OCI-M1 (cell line): ENCODE measurements around the gene IFNL3.
"Not testable (repeated sequence)": the region's sequence is repeated elsewhere in the genome, so short reads cannot be mapped to it uniquely, and the experiment has no call there.

Experiments
- DNase-seq: peaks from one replicate; lab custom pipeline; 2025; lab: John Stamatoyannopoulos, UW

The IFNL3 gene

DNA sequence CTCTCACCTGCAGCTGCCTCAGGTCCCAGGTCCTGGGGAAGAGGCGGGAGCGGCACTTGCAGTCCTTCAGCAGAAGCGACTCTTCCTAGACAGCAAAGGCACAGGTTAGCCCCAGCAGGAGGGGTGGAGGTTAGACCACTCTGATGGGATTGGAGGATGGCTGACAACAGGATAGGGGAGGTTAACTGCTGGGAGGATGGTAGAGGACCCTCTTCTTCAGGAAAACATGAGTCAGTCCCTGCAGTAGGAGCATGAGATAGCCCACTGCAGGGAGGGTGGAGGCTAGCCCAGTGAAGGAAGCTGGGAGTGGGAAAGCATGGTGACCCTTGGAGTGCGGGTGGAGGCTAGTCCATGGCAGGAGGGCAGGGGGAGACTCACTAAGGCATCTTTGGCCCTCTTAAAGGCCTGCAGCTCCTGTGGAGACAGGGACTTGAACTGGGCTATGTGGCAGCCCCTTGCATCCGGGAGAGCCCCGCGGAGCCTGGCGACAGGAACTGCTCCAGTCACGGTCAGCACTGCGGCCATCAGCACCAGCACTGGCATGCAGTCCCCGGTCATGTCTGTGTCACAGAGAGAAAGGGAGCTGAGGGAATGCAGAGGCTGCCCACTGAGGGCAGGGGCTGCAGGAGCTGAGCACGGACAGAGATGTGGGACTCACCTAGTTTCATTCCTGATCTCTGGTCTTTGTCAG, at the start of gene IFNL3:
Gene IFNL3, minus strand, starts transcription at position 597 of the 691 bp plus-strand sequence. Its CDS starts 39 bp downstream, at position 558.
- DNase-seq = not testable (repeated sequence)

DNA sequence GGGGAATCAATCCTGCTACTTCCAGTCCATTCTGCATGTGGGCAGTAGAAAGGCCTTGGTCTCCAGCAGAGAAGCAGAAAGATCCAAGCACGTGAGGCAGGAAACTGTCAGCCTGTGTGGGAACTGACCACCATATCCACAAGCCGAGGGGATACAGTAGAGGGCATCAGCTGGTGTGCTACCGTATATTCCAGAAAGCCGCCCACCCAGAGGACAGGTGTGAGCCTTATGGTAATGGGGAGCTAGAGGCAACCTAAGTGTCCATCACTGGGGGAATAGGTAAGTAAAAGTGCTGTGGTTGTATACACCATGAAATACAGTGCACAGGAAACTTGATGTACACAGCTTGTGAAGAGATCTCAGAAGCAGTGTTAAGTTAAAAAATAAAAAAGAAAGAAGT, 48.6 kb upstream of the IFNL3 start:
- DNase-seq = no peak

DNA sequence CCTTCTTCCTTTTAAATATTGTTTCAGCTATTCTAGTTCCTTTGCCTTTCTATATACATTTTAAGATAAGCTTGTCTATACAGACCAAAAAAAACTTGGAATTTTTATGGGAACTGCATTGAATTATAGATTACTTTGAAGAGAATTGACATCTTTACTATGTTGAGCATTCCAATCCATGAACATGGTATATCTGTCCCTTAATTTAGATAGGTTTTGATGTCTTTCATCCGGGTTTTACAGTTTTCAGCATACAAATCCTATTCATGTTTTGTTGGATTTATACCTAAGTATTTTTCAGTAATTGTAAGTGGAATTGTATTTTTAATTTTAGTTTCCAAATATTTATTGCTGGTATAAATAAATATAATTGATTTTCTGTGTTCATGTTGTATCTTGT, 39.2 kb upstream of the IFNL3 start:
- no peak for DNase-seq

DNA sequence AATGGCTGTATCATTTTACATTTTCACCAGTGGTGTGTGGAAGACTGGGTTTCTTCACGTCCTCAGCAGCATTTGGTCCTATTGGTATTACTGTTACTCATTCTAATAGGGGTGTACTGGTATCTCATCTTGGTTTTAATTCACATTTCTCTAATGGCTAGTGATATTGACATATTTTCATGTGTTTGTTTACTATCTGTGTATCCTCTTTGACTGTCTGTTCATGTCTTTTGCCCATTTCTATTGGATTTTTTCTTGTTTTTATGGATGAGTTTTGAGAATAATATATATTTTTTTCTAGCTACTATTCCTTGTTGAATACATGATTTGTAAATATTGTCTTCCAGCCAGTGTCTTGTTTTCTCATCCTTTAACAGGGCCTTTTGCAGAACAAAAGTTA, 37.2 kb upstream of the IFNL3 start:
- DNase-seq = no peak

DNA sequence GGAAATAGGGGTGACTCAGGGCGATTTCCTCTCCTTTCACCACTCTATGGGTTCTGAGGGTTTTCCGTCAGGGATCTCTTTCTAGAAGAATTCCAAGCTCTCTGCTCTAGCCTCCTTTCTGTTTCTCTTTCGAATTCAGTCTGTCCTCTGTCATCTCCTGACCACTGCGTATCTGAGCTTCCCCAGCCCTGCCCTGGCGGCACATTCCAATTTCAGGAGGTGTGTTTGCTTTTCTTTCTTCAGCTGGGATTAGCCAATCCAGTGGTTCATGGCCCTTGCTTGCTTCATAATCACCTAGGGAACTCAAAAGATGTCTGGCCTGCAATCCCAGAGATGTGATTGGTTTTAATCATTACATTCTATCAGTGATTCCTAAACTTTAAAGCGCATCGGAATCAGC, 32.8 kb upstream of the IFNL3 start:
- DNase-seq = peak; percentile 33

DNA sequence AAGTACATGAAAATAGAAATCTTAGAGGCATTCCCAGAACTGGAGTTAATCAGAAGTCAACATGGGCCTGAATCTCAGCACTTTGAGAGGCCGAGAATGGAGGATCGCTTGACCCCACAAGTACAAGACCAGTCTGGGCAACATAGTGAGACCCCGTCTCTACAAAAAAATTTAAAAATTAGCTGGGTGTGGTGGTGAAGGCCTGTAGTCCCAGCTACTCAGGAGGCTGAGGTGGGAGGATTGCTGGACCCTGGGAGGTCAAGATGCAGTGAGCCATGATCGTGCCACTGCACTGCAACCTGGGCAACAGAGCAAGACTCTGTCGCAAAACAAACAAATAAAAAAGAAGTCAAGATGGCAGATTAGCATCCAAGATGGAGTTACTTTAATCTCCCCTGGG, 31.9 kb upstream of the IFNL3 start:
- DNase-seq = no peak

DNA sequence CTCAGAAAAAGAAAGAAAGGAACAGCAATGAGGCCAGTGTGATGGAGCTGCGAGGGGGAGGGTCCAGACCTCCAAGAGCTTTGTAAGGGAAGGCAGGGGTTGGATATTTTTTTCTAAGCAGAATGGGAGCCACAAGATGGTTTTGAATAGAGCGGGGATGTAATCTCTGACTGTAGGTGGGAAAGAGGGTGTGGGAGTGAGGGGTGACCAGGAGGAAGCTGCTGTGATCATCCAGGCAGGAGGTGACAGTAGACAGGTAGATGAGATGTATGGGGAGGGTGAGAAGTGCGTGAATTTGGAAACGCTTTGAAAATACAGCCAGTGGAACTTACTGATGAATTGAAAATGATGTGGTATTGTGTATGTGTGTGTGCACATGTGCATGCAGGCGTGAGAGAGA, 30.8 kb upstream of the IFNL3 start:
- DNase-seq = no peak

DNA sequence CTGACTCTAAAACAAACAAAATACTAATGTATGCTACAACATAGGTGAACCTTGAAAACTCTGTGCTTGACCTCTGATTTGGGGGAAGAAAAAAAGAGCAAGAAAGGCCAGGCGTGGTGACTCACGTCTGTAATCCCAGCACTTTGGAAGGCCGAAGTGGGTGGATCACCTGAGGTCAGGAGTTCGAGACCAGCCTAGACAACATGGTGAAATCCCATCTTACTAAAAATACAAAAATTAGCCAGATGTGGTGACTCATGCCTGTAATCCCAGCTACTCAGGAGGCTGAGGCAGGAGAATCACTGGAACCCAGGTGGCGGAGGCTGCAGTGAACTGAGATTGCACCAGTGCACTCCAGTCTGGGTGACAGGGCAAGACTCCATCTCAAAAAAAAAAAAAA, 29.1 kb upstream of the IFNL3 start:
- not testable (repeated sequence) for DNase-seq

DNA sequence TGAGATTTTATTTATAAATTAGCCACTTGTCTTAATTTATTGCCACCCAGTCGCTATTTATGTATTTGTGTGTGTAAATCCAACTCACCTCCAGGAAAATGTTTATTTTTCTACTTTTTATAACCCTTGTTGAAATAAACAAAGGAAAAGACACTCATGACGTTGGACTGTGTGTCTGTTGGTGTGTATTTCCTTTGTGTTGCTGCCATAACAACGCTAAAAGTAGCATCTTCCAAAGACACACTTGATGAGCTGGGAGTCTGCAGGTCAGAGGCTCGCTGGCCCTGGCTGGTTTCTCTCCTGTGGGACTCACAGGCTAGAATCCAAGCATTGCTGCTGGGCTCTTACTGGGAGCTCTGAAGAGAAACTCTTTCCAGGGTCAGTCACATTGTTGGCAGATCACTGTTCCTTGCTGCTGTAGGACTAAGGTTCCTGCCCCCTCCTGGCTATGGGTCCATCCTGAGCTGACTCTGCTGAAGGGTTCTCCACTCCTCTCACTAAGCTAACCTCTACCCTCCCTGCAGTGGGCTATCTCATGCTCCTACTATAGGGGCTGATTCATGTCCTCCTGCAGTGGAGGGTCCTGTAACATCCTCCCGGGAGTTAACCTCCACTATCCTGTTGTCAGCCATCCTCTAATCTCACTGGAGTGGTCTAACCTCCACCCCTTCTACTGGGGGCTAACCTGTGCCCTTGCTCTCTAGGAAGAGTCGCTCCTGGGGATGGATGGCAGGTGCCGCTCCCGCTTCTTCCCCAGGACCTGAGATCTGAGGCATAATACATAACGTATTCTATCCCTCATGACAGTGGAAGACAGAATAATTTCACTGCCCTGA, 25.4 kb upstream of the IFNL3 start:
- no peak for DNase-seq

DNA sequence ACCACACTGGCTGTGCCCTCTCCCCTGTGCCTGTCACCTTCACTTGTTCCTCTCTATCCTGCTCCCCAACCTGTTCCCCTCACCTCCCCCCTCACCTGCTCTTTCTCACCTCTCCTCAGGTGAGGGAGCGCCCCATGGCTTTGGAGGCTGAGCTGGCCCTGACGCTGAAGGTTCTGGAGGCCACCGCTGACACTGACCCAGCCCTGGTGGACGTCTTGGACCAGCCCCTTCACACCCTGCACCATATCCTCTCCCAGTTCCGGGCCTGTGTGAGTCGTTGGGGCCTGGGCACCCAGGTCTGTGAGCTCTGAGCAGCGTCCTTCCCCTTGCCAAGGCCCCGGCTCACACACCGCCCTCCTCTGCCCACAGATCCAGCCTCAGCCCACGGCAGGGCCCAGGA, 24.6 kb upstream of the IFNL3 start:
- DNase-seq = not testable (repeated sequence)

DNA sequence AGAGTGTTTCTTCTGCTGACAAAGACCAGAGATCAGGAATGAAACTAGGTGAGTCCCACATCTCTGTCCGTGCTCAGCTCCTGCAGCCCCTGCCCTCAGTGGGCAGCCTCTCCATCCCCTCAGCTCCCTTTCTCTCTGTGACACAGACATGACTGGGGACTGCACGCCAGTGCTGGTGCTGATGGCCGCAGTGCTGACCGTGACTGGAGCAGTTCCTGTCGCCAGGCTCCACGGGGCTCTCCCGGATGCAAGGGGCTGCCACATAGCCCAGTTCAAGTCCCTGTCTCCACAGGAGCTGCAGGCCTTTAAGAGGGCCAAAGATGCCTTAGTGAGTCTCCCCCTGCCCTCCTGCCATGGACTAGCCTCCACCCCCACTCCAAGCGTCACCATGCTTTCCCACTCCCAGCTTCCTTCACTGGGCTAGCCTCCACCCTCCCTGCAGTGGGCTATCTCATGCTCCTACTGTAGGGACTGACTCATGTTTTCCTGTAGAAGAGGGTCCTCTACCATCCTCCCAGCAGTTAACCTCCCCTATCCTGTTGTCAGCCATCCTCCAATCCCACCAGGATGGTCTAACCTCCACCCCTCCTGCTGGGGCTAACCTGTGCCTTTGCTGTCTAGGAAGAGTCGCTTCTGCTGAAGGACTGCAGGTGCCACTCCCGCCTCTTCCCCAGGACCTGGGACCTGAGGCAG, 23.9 kb upstream of the IFNL3 start:
- DNase-seq = not testable (repeated sequence)

DNA sequence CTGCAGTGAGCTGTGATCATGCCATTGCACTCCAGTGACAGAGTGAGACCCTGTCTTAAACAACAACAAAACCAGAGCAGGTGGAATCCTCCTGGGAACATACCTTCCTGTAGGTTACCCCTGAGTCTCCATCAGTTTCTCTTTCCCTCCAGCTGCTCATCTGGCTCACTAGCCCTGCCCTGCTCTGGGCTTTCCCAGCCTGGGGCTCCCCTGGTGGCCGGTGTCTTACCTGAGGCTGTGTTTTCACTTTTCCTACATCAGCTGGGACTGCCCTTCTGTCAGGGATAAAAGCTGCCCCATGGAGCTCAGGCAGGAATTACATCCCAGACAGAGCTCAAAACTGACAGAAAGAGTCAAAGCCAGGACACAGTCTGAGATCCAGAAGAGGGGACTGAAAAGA, 23.3 kb upstream of the IFNL3 start, which contains the start of gene IFNL2:
Gene IFNL2, plus strand, starts transcription at position 312 of the 400 bp plus-strand sequence. CDS start 173 bp downstream, outside the sequence.
- not testable (repeated sequence) for DNase-seq

DNA sequence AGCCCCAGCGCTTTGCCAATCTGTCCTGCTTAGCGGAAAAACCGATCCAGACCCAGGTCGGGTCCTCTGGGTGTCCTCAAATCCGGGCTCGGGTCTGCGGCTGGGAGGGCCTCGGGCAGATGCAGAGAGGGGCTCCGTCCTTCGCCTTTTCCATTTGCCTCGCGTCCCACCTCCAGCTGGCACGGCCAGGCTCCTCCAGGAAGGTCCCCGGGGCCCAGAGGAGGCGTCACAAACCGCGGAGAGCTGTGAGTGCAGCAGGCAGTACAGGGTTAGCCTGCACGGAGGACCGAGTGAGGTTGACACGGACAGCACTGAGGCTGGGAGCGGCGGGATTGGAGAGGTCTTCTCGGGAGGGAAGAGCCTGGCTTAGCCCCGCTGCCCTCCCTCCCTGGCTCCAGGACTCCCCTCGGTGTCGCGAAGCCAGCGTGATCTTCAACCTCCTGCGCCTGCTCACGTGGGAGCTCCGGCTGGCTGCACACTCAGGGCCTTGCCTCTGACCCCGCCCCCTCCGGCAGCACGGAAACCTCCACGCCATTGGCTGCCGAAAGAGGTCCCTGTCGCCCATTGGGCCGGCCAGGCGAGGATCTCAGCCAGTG, 20.6 kb upstream of the IFNL3 start:
- no peak for DNase-seq

DNA sequence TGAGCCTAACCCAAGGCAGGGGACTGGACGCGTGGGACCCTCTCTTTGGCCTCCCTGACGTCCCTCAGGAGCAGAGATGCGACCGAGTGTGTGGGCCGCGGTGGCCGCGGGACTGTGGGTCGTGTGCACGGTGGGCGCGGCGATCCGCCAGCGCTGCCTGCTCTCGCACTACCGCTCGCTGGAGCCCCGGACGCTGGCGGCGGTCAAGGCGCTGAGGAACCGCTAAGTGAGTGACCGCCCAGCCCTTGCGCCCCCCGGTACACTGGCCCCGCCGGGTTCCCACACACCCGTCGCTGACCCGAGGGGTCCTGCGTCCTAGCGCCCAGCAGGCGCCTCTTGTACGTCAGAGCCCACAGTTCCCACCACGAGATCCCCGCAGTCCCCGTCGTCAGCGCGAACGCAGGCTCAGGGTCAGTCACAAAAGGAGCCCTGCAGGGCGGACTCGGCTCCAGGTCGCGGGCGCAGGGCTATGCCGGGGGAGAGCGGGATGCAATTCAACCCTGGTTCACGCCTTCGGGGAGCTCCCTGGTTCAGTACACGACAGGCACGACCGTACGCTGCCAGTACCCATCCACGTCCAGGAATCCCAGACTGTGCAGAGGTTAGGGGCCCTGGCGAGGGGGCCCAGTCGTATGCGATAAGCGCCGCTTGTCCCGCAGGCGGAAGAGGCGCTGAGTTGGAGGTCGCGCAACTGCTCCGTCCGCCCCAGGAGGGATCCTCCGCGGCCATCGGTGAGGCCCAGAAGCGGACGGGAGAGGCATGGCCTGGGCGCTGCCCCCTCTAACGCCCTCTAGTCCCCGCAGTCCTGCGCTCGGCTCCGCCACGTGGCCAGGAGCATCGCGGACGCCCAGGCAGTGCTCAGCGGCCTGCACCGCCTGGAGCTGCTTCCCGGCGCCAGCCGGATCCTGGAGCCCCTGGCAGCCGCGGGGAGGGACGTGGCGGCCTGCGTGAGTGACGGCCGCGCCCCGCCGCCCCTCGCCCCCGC, 19.8 kb upstream of the IFNL3 start:
- no peak for DNase-seq

DNA sequence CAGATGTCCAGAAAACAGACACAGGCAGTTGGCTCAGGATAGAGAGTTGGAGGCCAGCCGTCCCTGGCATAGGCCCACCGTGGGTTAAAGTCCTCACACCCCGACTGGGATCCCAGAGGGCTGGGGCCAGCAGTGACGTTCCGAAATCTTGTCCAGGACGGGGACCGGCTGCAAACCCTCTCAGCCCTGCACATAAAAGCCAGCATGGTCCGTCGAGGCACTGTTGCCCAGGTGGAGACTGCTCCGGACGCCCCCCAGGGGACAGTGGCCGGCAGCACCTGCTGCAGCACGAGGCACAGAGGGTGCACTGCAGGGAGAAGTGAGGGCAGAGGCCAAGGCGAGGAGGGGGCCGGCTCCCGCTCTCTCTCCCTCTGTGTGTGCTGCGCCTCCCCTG, 19.1 kb upstream of the IFNL3 start:
- DNase-seq = no peak

DNA sequence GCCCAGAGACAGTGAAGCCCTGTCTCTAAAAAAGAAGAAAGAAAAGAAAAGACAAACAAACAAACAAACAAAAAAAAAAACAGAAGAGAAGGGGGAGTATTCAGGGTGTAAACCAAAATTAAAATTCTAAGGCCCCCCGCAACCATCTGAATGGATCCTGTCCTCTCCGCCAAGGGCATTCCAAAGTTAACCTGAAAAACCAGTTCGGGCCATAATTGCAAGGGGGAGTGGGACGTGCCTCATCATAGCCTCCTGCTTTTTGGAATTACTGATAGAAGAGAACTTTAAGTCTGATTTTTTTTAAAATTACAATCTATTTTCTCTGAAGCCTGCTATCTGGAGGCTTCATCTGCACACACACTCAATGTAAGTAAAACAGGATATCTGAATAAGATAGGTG, 17.7 kb upstream of the IFNL3 start:
- DNase-seq = no peak

DNA sequence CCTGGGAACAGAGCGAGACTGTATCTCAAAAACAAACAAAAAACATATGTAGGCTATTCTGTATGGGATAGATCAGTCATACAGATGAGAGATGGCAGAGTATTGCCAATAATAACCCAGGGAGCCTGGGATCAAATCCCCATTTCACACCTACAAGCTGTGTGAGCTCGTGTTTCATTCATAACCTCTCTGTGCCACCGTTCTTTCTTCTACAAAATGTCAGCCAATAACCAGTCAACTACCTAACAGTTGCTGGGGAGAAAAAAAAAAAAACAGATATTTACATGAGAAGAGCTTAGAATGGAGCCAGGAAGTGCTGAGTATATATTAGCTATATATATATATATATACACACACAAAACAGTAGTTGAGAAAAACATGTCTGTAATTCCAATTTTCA, 16.9 kb upstream of the IFNL3 start:
- no peak for DNase-seq

DNA sequence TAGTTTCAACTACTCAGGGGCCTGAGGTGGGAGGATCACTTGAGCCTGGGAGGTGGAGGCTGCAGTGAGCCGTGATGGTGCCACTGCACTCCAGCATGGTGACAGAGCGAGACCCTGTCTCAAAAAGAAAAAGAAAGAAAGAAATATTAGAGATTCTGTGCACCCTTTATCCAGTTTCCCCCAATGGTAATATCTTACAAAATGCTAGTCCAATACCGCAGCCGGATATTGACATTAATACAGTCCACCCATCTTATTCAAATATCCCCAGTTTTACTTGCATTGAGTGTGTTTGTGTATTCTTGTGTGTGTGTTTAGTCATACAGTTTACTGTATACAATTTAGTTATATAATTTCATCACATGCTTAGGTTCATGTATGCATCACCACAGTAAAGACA, 12.4 kb upstream of the IFNL3 start:
- DNase-seq = no peak

DNA sequence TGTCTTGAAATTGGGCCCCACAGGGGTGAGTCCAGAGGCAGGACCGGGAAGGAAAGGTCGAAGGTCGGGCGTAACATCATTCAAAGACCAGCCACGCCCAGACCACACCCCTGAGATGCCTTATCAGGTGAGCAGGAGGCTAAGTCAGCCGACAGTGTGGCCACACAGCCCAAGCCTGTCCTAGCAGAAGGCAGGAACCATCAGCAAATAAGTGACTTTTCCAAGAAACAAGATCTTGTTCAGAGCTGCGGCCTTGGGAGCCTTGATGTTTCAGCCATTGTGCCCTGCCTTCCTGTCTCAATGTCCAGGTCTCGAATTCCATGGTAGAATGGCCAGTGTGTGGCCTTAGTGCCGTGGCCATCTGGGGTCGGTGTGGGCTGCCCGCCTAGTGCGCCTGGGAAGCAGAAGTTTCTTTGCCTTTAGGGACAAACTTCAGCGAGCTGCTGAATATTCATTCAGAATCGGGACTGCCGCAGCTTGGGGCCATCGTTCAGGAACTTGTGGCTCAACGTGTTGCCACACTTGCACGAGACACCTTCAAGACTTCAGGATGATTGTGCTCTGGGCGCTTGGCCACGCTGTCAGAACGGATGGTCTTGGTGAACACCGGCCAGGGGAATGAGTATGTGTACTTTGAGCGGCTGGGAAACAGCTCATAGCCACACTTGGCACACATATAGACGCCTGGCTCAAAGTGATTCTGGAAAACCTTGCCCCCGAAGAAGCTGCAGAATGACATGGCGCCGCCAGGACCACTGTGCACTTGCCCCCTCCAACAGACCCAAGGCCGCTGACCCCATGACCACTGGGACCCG, 9.9 kb upstream of the IFNL3 start:
- DNase-seq = no peak
